Esophagus (tissue), 2 donors: Measurements from ENCODE around the gene DAB2. TPM values are rescaled to one million over a fixed set of nuclear protein-coding genes. Genes with fewer than 3 reads are reported as not detected.

Experiments
- H3K27ac ChIP-seq, 2 donors: one replicate each; pipeline ENCODE4 v1.5.1; 2013; ENCODE audit warnings: low read depth in 2 of 2, mild to moderate bottlenecking in 2 of 2, inconsistent platforms in 1 of 2, low read length in 1 of 2, moderate library complexity in 1 of 2
- H3K27me3 ChIP-seq, 2 donors: one replicate each; pipeline ENCODE4 v1.6.1; 2013; ENCODE audit warnings: low read length in 2 of 2, control low read depth in 1 of 2, mild to moderate bottlenecking in 1 of 2; ENCODE audit not compliant: insufficient read depth in 2 of 2, control insufficient read depth in 1 of 2
- H3K36me3 ChIP-seq, 2 donors: one replicate each; pipeline ENCODE4 v1.6.1; 2013; ENCODE audit warnings: low read length in 1 of 2; ENCODE audit not compliant: control insufficient read depth in 2 of 2, insufficient read depth in 2 of 2
- H3K4me1 ChIP-seq, 2 donors: one replicate each; pipeline ENCODE4 v1.6.1; 2013; ENCODE audit warnings: low read length in 1 of 2; ENCODE audit not compliant: control insufficient read depth in 2 of 2, insufficient read depth in 2 of 2
- H3K4me3 ChIP-seq, 2 donors: one replicate each; pipeline ENCODE4 v1.5.1; 2013; ENCODE audit warnings: low read length in 2 of 2, mild to moderate bottlenecking in 2 of 2, low read depth in 1 of 2, moderate library complexity in 1 of 2
- H3K9me3 ChIP-seq, 2 donors: one replicate each; pipeline ENCODE4 v1.6.1; 2013; ENCODE audit warnings: mild to moderate bottlenecking in 2 of 2, low read depth in 1 of 2, low read length in 1 of 2, moderate library complexity in 1 of 2; ENCODE audit not compliant: control insufficient read depth in 2 of 2, insufficient read depth in 1 of 2
- WGBS, 2 donors: extraction: QIAGEN DNeasy Blood & Tissue Kit; methylation state at CpG; one replicate each; pipeline ENCODE4 v1.1.7; 2013; 5-methylcytosine and 5-hydroxymethylcytosine counted together
- polyA plus RNA-seq, 2 donors: library from polyadenylated mRNA; stranded (reverse); fragments of 200-250 nt; gene quantifications; one replicate each; pipeline ENCODE4 v1.2.3, GENCODE V29; 2013
- donor health status: healthy with polysubstance abuse.
- donor health status: Bipolar disorder and iron deficiency.

DAB2 gene
- polyA plus RNA-seq, 2 donors = 2.0 to 2.4 TPM

GRCh38 chr5:39363217-39363616 is 61.6 kb downstream of the DAB2 start:
- H3K4me1 ChIP-seq = no peaks in the 10 kb centered on the region
- no peak overlapping the region for H3K4me3 ChIP-seq
- no peak overlapping the region for H3K27ac ChIP-seq
- 81 to 86% methylated on average over 4 of the region's 4 CpGs for WGBS, 2 donors
- no peaks in the 10 kb centered on the region for H3K27me3 ChIP-seq
- H3K9me3 ChIP-seq = no peaks in the 10 kb centered on the region
- H3K36me3 ChIP-seq = no peaks in the 10 kb centered on the region

- Histone ChIP-seq H3K4me1 (no peaks in the 10 kb centered on the region), H3K4me3 (no peak overlapping the region), H3K27ac (no peak overlapping the region), H3K27me3 (no peaks in the 10 kb centered on the region), H3K36me3 (no peaks in the 10 kb centered on the region), H3K9me3 (no peaks in the 10 kb centered on the region)
- WGBS, 2 donors = 79 to 83% methylated on average over 8 of the region's 8 CpGs
Observed at GRCh38 chr5:39362646-39363045, 62.1 kb downstream of the DAB2 start.

DNA sequence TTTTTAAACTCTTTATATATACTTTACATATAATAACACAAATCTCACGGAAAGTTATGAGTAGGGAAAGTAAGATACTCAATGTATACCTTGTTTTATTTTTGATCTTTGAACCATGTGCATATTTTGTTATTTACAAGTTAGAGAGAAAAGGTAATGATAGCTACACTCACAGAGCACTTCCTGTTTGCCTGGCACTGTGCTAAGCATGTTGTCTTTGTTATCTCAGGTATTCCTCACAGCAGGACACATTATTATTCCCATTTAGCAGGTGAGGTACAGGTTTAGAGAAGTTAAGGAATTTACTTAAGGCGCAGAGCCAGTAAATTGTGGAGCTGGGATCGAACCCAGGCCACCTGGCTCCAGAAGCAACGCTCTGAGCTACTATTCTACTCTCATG is 63.5 kb downstream of the DAB2 start:
- Histone ChIP-seq H3K4me1 (no peaks in the 10 kb centered on the region), H3K4me3 (no peak overlapping the region), H3K27ac (no peak overlapping the region), H3K9me3 (no peaks in the 10 kb centered on the region), H3K27me3 (no peaks in the 10 kb centered on the region), H3K36me3 (no peaks in the 10 kb centered on the region)
- WGBS, 2 donors = 91% methylated on average over 4 of the region's 4 CpGs

- Histone ChIP-seq H3K36me3 (no peaks in the 10 kb centered on the region), H3K27me3 (no peaks in the 10 kb centered on the region), H3K4me3 (no peak overlapping the region), H3K27ac (no peak overlapping the region), H3K9me3 (no peaks in the 10 kb centered on the region), H3K4me1 (no peaks in the 10 kb centered on the region)
- WGBS, 2 donors = 64 to 67% methylated on average over 5 of the region's 5 CpGs
Observed at GRCh38 chr5:39360471-39361111, 64.2 kb downstream of the DAB2 start.

- H3K27ac ChIP-seq = no peak overlapping the region
- H3K36me3 ChIP-seq = no peaks in the 10 kb centered on the region
- 89 to 92% methylated on average over 3 of the region's 3 CpGs for WGBS, 2 donors
- no peaks in the 10 kb centered on the region for H3K9me3 ChIP-seq
- no peaks in the 10 kb centered on the region for H3K4me1 ChIP-seq
- no peak overlapping the region for H3K4me3 ChIP-seq
- no peaks in the 10 kb centered on the region for H3K27me3 ChIP-seq
Observed at GRCh38 chr5:39356263-39356662, 68.5 kb downstream of the DAB2 start.

DNA sequence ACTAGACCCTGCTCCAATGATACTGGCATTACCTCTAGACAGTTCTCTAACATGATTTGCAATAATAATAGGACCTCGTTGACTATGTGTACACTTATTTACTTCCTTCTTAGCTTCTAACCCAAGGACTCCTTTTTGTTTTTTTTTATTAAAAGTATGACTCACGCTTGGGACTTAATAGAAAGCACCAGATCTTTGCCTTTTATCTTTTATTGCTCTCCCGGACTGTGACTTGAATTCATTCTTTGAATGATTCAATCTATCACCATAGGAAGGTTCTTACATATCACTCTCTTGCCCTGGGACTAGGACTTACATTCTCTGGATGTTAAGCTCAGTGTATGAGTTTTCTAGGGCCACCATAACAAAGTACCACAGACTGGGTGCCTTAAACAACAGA is 69.5 kb downstream of the DAB2 start:
- H3K4me1 ChIP-seq = no peaks in the 10 kb centered on the region
- no peaks in the 10 kb centered on the region for H3K9me3 ChIP-seq
- no peaks in the 10 kb centered on the region for H3K27me3 ChIP-seq
- WGBS, 2 donors = 31 to 33% methylated on average over 3 of the region's 3 CpGs
- H3K4me3 ChIP-seq = no peak overlapping the region
- no peaks in the 10 kb centered on the region for H3K36me3 ChIP-seq
- H3K27ac ChIP-seq = no peak overlapping the region

DNA sequence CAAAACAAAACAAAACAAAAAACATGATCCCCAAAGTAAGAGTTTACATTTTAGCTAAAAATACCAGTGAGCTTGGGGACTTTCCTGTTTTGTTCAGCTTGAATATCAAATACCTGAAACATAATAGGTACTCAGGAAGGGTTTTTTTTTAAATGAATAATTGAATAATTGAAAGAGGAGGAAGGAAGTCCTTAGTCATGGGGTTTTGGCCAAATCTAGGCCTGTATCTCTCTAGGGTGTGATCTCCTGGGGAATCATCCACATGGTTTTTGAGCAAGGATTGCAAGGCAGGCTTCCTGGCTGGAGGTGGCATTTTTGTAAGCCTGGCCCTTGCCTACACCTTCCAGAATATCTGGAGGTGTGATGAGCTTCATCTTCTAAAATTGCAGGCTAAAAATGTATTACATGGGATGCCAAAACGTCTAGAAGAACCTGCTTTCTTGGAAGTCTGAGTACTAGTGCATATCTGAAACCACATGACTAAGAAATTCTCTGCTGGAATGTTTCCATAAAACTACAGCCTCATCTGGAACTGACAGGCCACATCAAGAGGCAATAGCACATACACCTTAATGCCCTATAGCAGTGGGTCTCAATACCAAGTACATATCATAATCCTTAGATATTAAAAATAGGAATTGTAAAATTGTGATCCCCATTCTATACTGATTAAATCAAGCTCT is 70.9 kb downstream of the DAB2 start:
- Histone ChIP-seq H3K27ac (no peak overlapping the region), H3K36me3 (no peaks in the 10 kb centered on the region), H3K27me3 (no peaks in the 10 kb centered on the region), H3K4me3 (no peak overlapping the region), H3K4me1 (no peaks in the 10 kb centered on the region), H3K9me3 (no peaks in the 10 kb centered on the region)
- 38 to 46% methylated on average over 1 of the region's 1 CpG for WGBS, 2 donors

GRCh38 chr5:39352951-39353350 is 71.8 kb downstream of the DAB2 start:
- Histone ChIP-seq H3K27me3 (no peaks in the 10 kb centered on the region), H3K4me1 (no peaks in the 10 kb centered on the region), H3K27ac (no peak overlapping the region), H3K36me3 (no peaks in the 10 kb centered on the region), H3K4me3 (no peak overlapping the region), H3K9me3 (no peaks in the 10 kb centered on the region)
- 71 to 73% methylated on average over 1 of the region's 1 CpG for WGBS, 2 donors

DNA sequence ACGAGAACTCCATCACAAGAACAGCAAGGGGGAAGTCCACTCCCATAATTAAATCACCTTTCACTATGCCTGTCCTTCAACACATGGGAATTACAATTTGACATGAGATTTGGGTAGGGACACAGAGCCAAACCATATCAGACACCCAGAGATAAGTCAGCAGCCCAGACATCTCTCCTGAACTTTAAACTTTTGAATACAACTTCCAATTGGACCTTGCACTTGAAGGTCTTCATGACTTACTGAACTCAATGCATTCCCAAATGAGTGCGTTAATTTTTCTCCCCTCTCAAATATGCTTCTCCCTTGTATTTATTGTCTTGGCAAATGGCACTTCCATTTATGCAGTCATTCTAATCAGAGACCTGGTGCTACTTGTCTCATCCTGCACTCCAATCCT is 72.6 kb downstream of the DAB2 start:
- Histone ChIP-seq H3K4me3 (no peak overlapping the region), H3K4me1 (no peaks in the 10 kb centered on the region), H3K27me3 (no peaks in the 10 kb centered on the region), H3K36me3 (no peaks in the 10 kb centered on the region), H3K9me3 (no peaks in the 10 kb centered on the region), H3K27ac (no peak overlapping the region)
- WGBS, 2 donors = 78 to 84% methylated on average over 2 of the region's 2 CpGs

- H3K4me1 ChIP-seq = no peaks in the 10 kb centered on the region
- no peak overlapping the region for H3K4me3 ChIP-seq
Observed at GRCh38 chr5:39349484-39349883, 75.3 kb downstream of the DAB2 start.

More at GRCh38 chr5:39349484-39349883, 75.3 kb downstream of the DAB2 start:
- no peaks in the 10 kb centered on the region for H3K27me3 ChIP-seq
- H3K27ac ChIP-seq = no peak overlapping the region
- no peaks in the 10 kb centered on the region for H3K9me3 ChIP-seq
- WGBS, 2 donors = 91% methylated on average over 4 of the region's 4 CpGs
- H3K36me3 ChIP-seq = no peaks in the 10 kb centered on the region
